Measurements from ENCODE around the gene UBE2B. TPM values are rescaled to one million over a fixed set of nuclear protein-coding genes. Genes with fewer than 3 reads are reported as not detected.

Gene UBE2B
- total RNA-seq, 4 donors from 2014 or later = 38.8 to 62.9 (median 55.4) TPM

- TF ChIP-seq CTCF (IDR thresholded peaks at IDR 0.05) (no peak), POLR2A (IDR thresholded peaks at IDR 0.05) (no peak)
- Histone ChIP-seq H3K27me3 (no peaks in the 10 kb centered on the region), H3K9me3 (no peaks in the 10 kb centered on the region), H3K4me1 (no peaks in the 10 kb centered on the region), H3K27ac (no peak overlapping the region), H3K4me3 (no peak overlapping the region), H3K36me3 (no peaks in the 10 kb centered on the region)
- DNase-seq = no peak
Observed at GRCh38 chr5:134426361-134426760, 55.0 kb downstream of the UBE2B start.

- TF ChIP-seq POLR2A (IDR thresholded peaks at IDR 0.05) (no peak), CTCF (IDR thresholded peaks at IDR 0.05) (no peak)
- DNase-seq = no peak
- no peaks in the 10 kb centered on the region for H3K36me3 ChIP-seq
- H3K9me3 ChIP-seq = no peaks in the 10 kb centered on the region
- no peaks in the 10 kb centered on the region for H3K4me1 ChIP-seq
- no peaks in the 10 kb centered on the region for H3K27me3 ChIP-seq
- H3K4me3 ChIP-seq = no peak overlapping the region
- H3K27ac ChIP-seq = no peak overlapping the region
Observed at GRCh38 chr5:134427540-134428041, 56.2 kb downstream of the UBE2B start.

GRCh38 chr5:134430001-134430569, 58.7 kb downstream of the UBE2B start:
- no peak for DNase-seq
- H3K36me3 ChIP-seq = no peaks in the 10 kb centered on the region
- TF ChIP-seq CTCF (IDR thresholded peaks at IDR 0.05) (no peak), POLR2A (IDR thresholded peaks at IDR 0.05) (no peak)
- no peak overlapping the region for H3K27ac ChIP-seq
- H3K4me1 ChIP-seq = peaks cover 0 to 5% (median 0%) of the 10 kb centered on the region in 4 donors
- H3K9me3 ChIP-seq = no peaks in the 10 kb centered on the region
- H3K4me3 ChIP-seq = no peak overlapping the region
- H3K27me3 ChIP-seq = no peaks in the 10 kb centered on the region

GRCh38 chr5:134432174-134432573, 60.8 kb downstream of the UBE2B start:
- peaks cover 2 to 25% (median 9%) of the 10 kb centered on the region in 4 donors for H3K4me1 ChIP-seq
- H3K9me3 ChIP-seq = no peaks in the 10 kb centered on the region
- no peaks in the 10 kb centered on the region for H3K36me3 ChIP-seq
- no peak for TF ChIP-seq POLR2A (IDR thresholded peaks at IDR 0.05)
- no peak for TF ChIP-seq CTCF (IDR thresholded peaks at IDR 0.05)
- H3K27ac ChIP-seq = no peak overlapping the region
- no peak for DNase-seq
- no peak overlapping the region for H3K4me3 ChIP-seq
- no peaks in the 10 kb centered on the region for H3K27me3 ChIP-seq

GRCh38 chr5:134432677-134433359, 61.4 kb downstream of the UBE2B start:
- Histone ChIP-seq H3K27ac (no peak overlapping the region), H3K27me3 (no peaks in the 10 kb centered on the region), H3K36me3 (no peaks in the 10 kb centered on the region), H3K4me1 (peaks cover 5 to 32% (median 9%) of the 10 kb centered on the region in 4 donors), H3K4me3 (no peak overlapping the region), H3K9me3 (no peaks in the 10 kb centered on the region)
- no peak for DNase-seq
- TF ChIP-seq POLR2A (IDR thresholded peaks at IDR 0.05) (no peak), CTCF (IDR thresholded peaks at IDR 0.05) (no peak)

Measured in Peyer's patch (tissue), 4 donors.